T-cell (primary cell): ENCODE results near the gene BTD. TPM values are rescaled to one million over a fixed set of nuclear protein-coding genes. Genes with fewer than 3 reads are reported as not detected.

Experiments used
- ATAC-seq, 4 experiments: fragments of 200-7000 bp in 3 of 4; fragments of 150-1000 bp in 1 of 4; cut with Tn5 transposase; replicated peaks in 1 of 4; 1 replicate in 3 of 4; 2 replicates in 1 of 4; pipeline ENCODE4 v1.10.0; 2021; ENCODE audit warnings: moderate library complexity in 3 of 4, mild to moderate bottlenecking in 2 of 4, moderate number of reproducible peaks in 1 of 4
- CTCF ChIA-PET, 2 donors: fragments of 300-600 bp; sonication (Branson Sonifier 250); formaldehyde crosslinking; loops; one replicate each; lab custom pipeline; 2022; ENCODE audit warnings: antibody characterized with exemption in 2 of 2; lab: Charles Lee
- POLR2A ChIA-PET, 2 donors: fragments of 300-600 bp; sonication (Branson Sonifier 250); formaldehyde crosslinking; loops; one replicate each; lab custom pipeline; 2022; ENCODE audit warnings: antibody characterized with exemption in 2 of 2; lab: Charles Lee
- DNase-seq, 35 experiments: peaks; one replicate each; pipeline versions ENCODE4 v3.0.0 to v3.0.0-alpha.2; 2013 to 2023
- H3K27ac ChIP-seq: one replicate; pipeline ENCODE4 v1.5.1; 2013; ENCODE audit warnings: low read length
- H3K27me3 ChIP-seq, 2 experiments: replicated peaks in 1 of 2; 1 replicate in 1 of 2; 2 replicates in 1 of 2; pipeline versions ENCODE4 v1.6.1 to v1.7.0; 2013; ENCODE audit warnings: low read length in 1 of 2, mixed read lengths in 1 of 2; ENCODE audit not compliant: control insufficient read depth in 2 of 2, insufficient read depth in 2 of 2; ENCODE audit errors: extremely low read depth in 1 of 2
- H3K36me3 ChIP-seq, 2 donors: 1 replicate in 1 of 2; 2 replicates in 1 of 2; pipeline versions ENCODE4 v1.6.1 to v1.7.0; 2013; ENCODE audit warnings: low read length in 1 of 2; ENCODE audit not compliant: control insufficient read depth in 2 of 2, insufficient read depth in 1 of 2; ENCODE audit errors: extremely low read depth in 1 of 2
- H3K4me1 ChIP-seq, 2 experiments: 1 replicate in 1 of 2; 2 replicates in 1 of 2; pipeline versions ENCODE4 v1.6.1 to v1.7.0; 2013; ENCODE audit warnings: low read length in 2 of 2, mixed read lengths in 1 of 2; ENCODE audit not compliant: insufficient read depth in 2 of 2, control insufficient read depth in 1 of 2; ENCODE audit errors: extremely low read depth in 1 of 2
- H3K4me3 ChIP-seq, 2 donors: 1 replicate in 1 of 2; 2 replicates in 1 of 2; pipeline versions ENCODE4 v1.5.1 to v1.7.0; 2013; ENCODE audit warnings: mild to moderate bottlenecking in 2 of 2, low read length in 1 of 2, moderate library complexity in 1 of 2; ENCODE audit not compliant: control insufficient read depth in 1 of 2; ENCODE audit errors: extremely low read depth in 1 of 2
- H3K9me3 ChIP-seq: 2 replicates; pipeline ENCODE4 v1.7.0; 2013
- H3K27ac Mint-ChIP-seq, 2 donors: one replicate each; pipeline ENCODE4 v1.8.0; 2020 to 2021; ENCODE audit warnings: mild to moderate bottlenecking in 2 of 2, mixed read lengths in 2 of 2
- H3K27me3 Mint-ChIP-seq, 2 donors: one replicate each; pipeline ENCODE4 v1.8.0; 2021 to 2022; ENCODE audit warnings: mixed read lengths in 2 of 2
- H3K36me3 Mint-ChIP-seq: one replicate; pipeline ENCODE4 v1.8.0; 2021; ENCODE audit warnings: mixed read lengths
- H3K4me1 Mint-ChIP-seq, 3 donors: one replicate each; pipeline ENCODE4 v1.8.0; 2020 to 2022; ENCODE audit warnings: mixed read lengths in 3 of 3, mild to moderate bottlenecking in 1 of 3
- H3K4me3 Mint-ChIP-seq, 3 donors: one replicate each; pipeline ENCODE4 v1.8.0; 2020 to 2022; ENCODE audit warnings: mild to moderate bottlenecking in 3 of 3, mixed read lengths in 3 of 3, moderate library complexity in 3 of 3
- H3K9me3 Mint-ChIP-seq, 3 donors: one replicate each; pipeline ENCODE4 v1.8.0; 2020 to 2022; ENCODE audit warnings: mixed read lengths in 3 of 3
- WGBS: methylation state at CpG from one replicate; pipeline ENCODE4 v1.1.5; 2013; ENCODE audit warnings: missing lambda C conversion rate; ENCODE audit not compliant: insufficient coverage; 5-methylcytosine and 5-hydroxymethylcytosine counted together
- total RNA-seq, 35 experiments: library from RNA in 6 of 35; stranded (reverse) in 6 of 35; fragments of 120-200 nt in 1 of 35; gene quantifications; one replicate each; pipeline versions ENCODE4 v1.2.1 to v1.2.4 and lab custom pipeline; 2013 to 2026

BTD gene
- total RNA-seq, 5 donors from 2014 or later (not counting 1 experiment from before 2014, with no cell fraction given): 14.5 to 19.0 (median 17.6) TPM

GRCh38 chr3:15651396-15651795 is 49.9 kb downstream of the BTD start:
- Histone ChIP-seq H3K4me1 (peaks cover 22 to 34% of the 10 kb centered on the region in 2 experiments), H3K27ac (no peak overlapping the region), H3K4me3 (no peak overlapping the region), H3K27me3 (peaks cover 0 to 13% of the 10 kb centered on the region in 2 experiments), H3K9me3 (no peaks in the 10 kb centered on the region), H3K36me3 (no peaks in the 10 kb centered on the region)
- WGBS: 98% methylated on average over 6 of the region's 8 CpGs
- Mint-ChIP-seq H3K27me3 (peaks cover 5 to 9% of the 10 kb centered on the region in 2 donors), H3K36me3 (peaks cover 12% of the 10 kb centered on the region), H3K4me3 (no peak overlapping the region), H3K4me1 (peaks cover 37 to 53% (median 44%) of the 10 kb centered on the region in 3 donors), H3K9me3 (peaks cover 4 to 12% (median 9%) of the 10 kb centered on the region in 3 donors), H3K27ac (no peak overlapping the region)
- ChIA-PET CTCF (no interaction called here), POLR2A (no interaction called here)
- DNase-seq (no peak), ATAC-seq (no peak)

- H3K27me3 Mint-ChIP-seq: peaks cover 5 to 9% of the 10 kb centered on the region in 2 donors
- no peak overlapping the region for H3K27ac Mint-ChIP-seq
- H3K27me3 ChIP-seq: peaks cover 0 to 13% of the 10 kb centered on the region in 2 experiments
- H3K4me3 ChIP-seq: no peak overlapping the region
- H3K4me3 Mint-ChIP-seq: no peak overlapping the region
- H3K36me3 Mint-ChIP-seq: peaks cover 14% of the 10 kb centered on the region
- H3K9me3 ChIP-seq: no peaks in the 10 kb centered on the region
- ATAC-seq (no peak), DNase-seq (no peak)
- CTCF ChIA-PET: no interaction called here
- H3K27ac ChIP-seq: no peak overlapping the region
- POLR2A ChIA-PET: interaction anchor here in 1 of 2 donors (0.6 kb wide), 1 partner anchor 202 kb away, joined by 4 read pairs; no protein-coding TSS in a partner anchor
- peaks cover 5 to 21% (median 9%) of the 10 kb centered on the region in 3 donors for H3K9me3 Mint-ChIP-seq
- peaks cover 18 to 33% (median 24%) of the 10 kb centered on the region in 3 donors for H3K4me1 Mint-ChIP-seq
- no peaks in the 10 kb centered on the region for H3K36me3 ChIP-seq
- H3K4me1 ChIP-seq: peaks cover 8 to 15% of the 10 kb centered on the region in 2 experiments
- WGBS: 100% methylated on average over 2 of the region's 3 CpGs
These were observed 51.8 kb downstream of the BTD start for GRCh38 chr3:15653321-15653720.

GRCh38 chr3:15654127-15654526 is 52.6 kb downstream of the BTD start:
- Mint-ChIP-seq H3K27me3 (peaks cover 5 to 9% of the 10 kb centered on the region in 2 donors), H3K27ac (no peak overlapping the region), H3K36me3 (peaks cover 21% of the 10 kb centered on the region), H3K4me1 (peaks cover 10 to 27% (median 22%) of the 10 kb centered on the region in 3 donors), H3K4me3 (no peak overlapping the region), H3K9me3 (peaks cover 8 to 28% (median 8%) of the 10 kb centered on the region in 3 donors)
- H3K27me3 ChIP-seq: peaks cover 0 to 13% of the 10 kb centered on the region in 2 experiments
- no peaks in the 10 kb centered on the region for H3K36me3 ChIP-seq
- no peak for DNase-seq
- CTCF ChIA-PET: no interaction called here
- no peak overlapping the region for H3K4me3 ChIP-seq
- no peaks in the 10 kb centered on the region for H3K9me3 ChIP-seq
- ATAC-seq: no peak
- H3K27ac ChIP-seq: no peak overlapping the region
- POLR2A ChIA-PET: interaction anchor here (0.6 kb wide), 2 partner anchors 203 to 552 kb away, joined by 3 to 4 read pairs; no protein-coding TSS in a partner anchor
- peaks cover 0 to 8% of the 10 kb centered on the region in 2 experiments for H3K4me1 ChIP-seq

GRCh38 chr3:15654891-15655290 is 53.3 kb downstream of the BTD start:
- Histone ChIP-seq H3K9me3 (no peaks in the 10 kb centered on the region), H3K4me3 (no peak overlapping the region), H3K27ac (no peak overlapping the region), H3K27me3 (peaks cover 0 to 13% of the 10 kb centered on the region in 2 experiments), H3K36me3 (no peaks in the 10 kb centered on the region), H3K4me1 (peaks cover 2 to 6% of the 10 kb centered on the region in 2 experiments)
- no peak overlapping the region for H3K4me3 Mint-ChIP-seq
- ATAC-seq: no peak
- CTCF ChIA-PET: no interaction called here
- H3K27ac Mint-ChIP-seq: no peak overlapping the region
- peaks cover 5 to 6% of the 10 kb centered on the region in 2 donors for H3K27me3 Mint-ChIP-seq
- H3K9me3 Mint-ChIP-seq: peaks cover 3 to 28% (median 8%) of the 10 kb centered on the region in 3 donors
- WGBS: 94% methylated on average over 6 of the region's 9 CpGs
- peaks cover 9 to 27% (median 21%) of the 10 kb centered on the region in 3 donors for H3K4me1 Mint-ChIP-seq
- H3K36me3 Mint-ChIP-seq: peaks cover 25% of the 10 kb centered on the region
- DNase-seq: no peak
- POLR2A ChIA-PET: no interaction called here

- Mint-ChIP-seq H3K27ac (no peak overlapping the region), H3K4me1 (peaks cover 16 to 25% (median 18%) of the 10 kb centered on the region in 3 donors), H3K4me3 (no peak overlapping the region), H3K27me3 (peaks cover 1 to 3% of the 10 kb centered on the region in 2 donors), H3K9me3 (peaks cover 3 to 28% (median 8%) of the 10 kb centered on the region in 3 donors), H3K36me3 (peaks cover 25% of the 10 kb centered on the region)
- Histone ChIP-seq H3K36me3 (no peaks in the 10 kb centered on the region), H3K4me1 (peaks cover 2 to 3% of the 10 kb centered on the region in 2 experiments), H3K27me3 (peaks cover 0 to 8% of the 10 kb centered on the region in 2 experiments), H3K27ac (no peak overlapping the region), H3K9me3 (no peaks in the 10 kb centered on the region), H3K4me3 (no peak overlapping the region)
- ATAC-seq (no peak), DNase-seq (no peak)
- WGBS: 93% methylated on average over 3 of the region's 5 CpGs
- ChIA-PET CTCF (no interaction called here), POLR2A (no interaction called here)
These were observed 54.8 kb downstream of the BTD start for GRCh38 chr3:15656342-15656741.

- no peak overlapping the region for H3K4me3 ChIP-seq
- peaks cover 0 to 5% of the 10 kb centered on the region in 2 donors for H3K27me3 Mint-ChIP-seq
- no peaks in the 10 kb centered on the region for H3K9me3 ChIP-seq
- peaks cover 0 to 4% of the 10 kb centered on the region in 2 experiments for H3K27me3 ChIP-seq
- CTCF ChIA-PET: no interaction called here
- peaks cover 8 to 28% (median 9%) of the 10 kb centered on the region in 3 donors for H3K9me3 Mint-ChIP-seq
- DNase-seq (no peak), ATAC-seq (no peak)
- H3K27ac ChIP-seq: no peak overlapping the region
- POLR2A ChIA-PET: interaction anchor here (0.6 to 0.7 kb wide), 3 partner anchors 26 to 562 kb away, joined by 3 to 7 read pairs (median 6); no protein-coding TSS in a partner anchor
- peaks cover 14 to 30% (median 17%) of the 10 kb centered on the region in 3 donors for H3K4me1 Mint-ChIP-seq
- peaks cover 2 to 3% of the 10 kb centered on the region in 2 experiments for H3K4me1 ChIP-seq
- no peaks in the 10 kb centered on the region for H3K36me3 ChIP-seq
- H3K36me3 Mint-ChIP-seq: peaks cover 25% of the 10 kb centered on the region
- no peak overlapping the region for H3K4me3 Mint-ChIP-seq
- no peak overlapping the region for H3K27ac Mint-ChIP-seq
These were observed 55.5 kb downstream of the BTD start for GRCh38 chr3:15657016-15657415.
